HCT116 (cell line): ENCODE data around the gene HTR3A. TPM values are rescaled to one million over a fixed set of nuclear protein-coding genes. Genes with fewer than 3 reads are reported as not detected.

Experiments
- ATAC-seq: fragments of 200-7000 bp; cut with Tn5 transposase; 2 replicates; pipeline ENCODE4 v1.9.1; 2020; ENCODE audit warnings: mild to moderate bottlenecking, moderate library complexity
- BruUV-seq: library from RNA; stranded (reverse); fragments of 400-500 nt; replicated peaks from 2 replicates; lab custom pipeline; 2021; lab: Mats Ljungman, UMichigan
- CTCF ChIA-PET: fragments of 300-600 bp; sonication (Branson Sonifier 250); formaldehyde crosslinking; loops from one replicate; lab custom pipeline; 2021; ENCODE audit warnings: antibody characterized with exemption; lab: Charles Lee
- POLR2A ChIA-PET: fragments of 300-600, 350-600 bp; sonication (Branson Sonifier 250); formaldehyde crosslinking; loops from one replicate; lab custom pipeline; 2021; ENCODE audit warnings: antibody characterized with exemption; lab: Charles Lee
- RAD21 ChIA-PET, 2 experiments: fragments of 300-600 bp; sonication (Branson Sonifier 250); formaldehyde crosslinking; loops; one replicate each; lab custom pipeline; 2023; ENCODE audit warnings: low total read pairs in 2 of 2; ENCODE audit not compliant: uncharacterized antibody in 2 of 2, unreplicated experiment in 2 of 2, low non-redundant PET in 1 of 2; lab: Charles Lee
- DNase-seq: peaks from one replicate; pipeline ENCODE4 v3.0.0-alpha.2; 2010; ENCODE audit warnings: low read depth, low spot score
- H2AFZ ChIP-seq: fragments of 200-600 bp; shearing (Covaris generic), sonication (generic); 2 replicates; pipeline ENCODE4 v1.6.1; 2017; ENCODE audit warnings: low read depth, mixed run types, mixed read lengths, antibody characterized with exemption, low read length; ENCODE audit not compliant: poor library complexity, severe bottlenecking
- H3K27ac ChIP-seq: 2 replicates; pipeline ENCODE4 v1.5.1; 2012; ENCODE audit warnings: low read depth, low read length
- H3K27me3 ChIP-seq: fragments of 200-600 bp; sonication (generic); 2 replicates; pipeline ENCODE4 v1.6.1; 2016; ENCODE audit warnings: mixed run types, low read length, mixed read lengths; ENCODE audit not compliant: insufficient read depth
- H3K36me3 ChIP-seq, 2 experiments: fragments of 200-500 bp in 1 of 2; fragments of 200-600 bp in 1 of 2; sonication (Bioruptor generic) in 1 of 2; sonication (generic) in 1 of 2; 2 replicates each; pipeline versions ENCODE4 v1.5.1 to v1.6.1; 2014 to 2016; ENCODE audit warnings: low read length in 2 of 2, inconsistent platforms in 1 of 2, mixed read lengths in 1 of 2, mixed run types in 1 of 2; ENCODE audit not compliant: insufficient read depth in 2 of 2, control insufficient read depth in 1 of 2
- H3K4me1 ChIP-seq, 2 experiments: fragments of 200-600 bp in 1 of 2; sonication (generic) in 1 of 2; 2 replicates each; pipeline versions ENCODE4 v1.5.1 to v1.6.1; 2012 to 2017; ENCODE audit warnings: low read length in 2 of 2, inconsistent platforms in 1 of 2, mild to moderate bottlenecking in 1 of 2, mixed read lengths in 1 of 2, mixed run types in 1 of 2, moderate library complexity in 1 of 2; ENCODE audit not compliant: insufficient read depth in 2 of 2, control insufficient read depth in 1 of 2
- H3K4me2 ChIP-seq: fragments of 200-600 bp; sonication (generic); 2 replicates; pipeline ENCODE4 v1.6.1; 2017; ENCODE audit warnings: mixed run types, low read length, mixed read lengths
- H3K4me3 ChIP-seq, 2 experiments: fragments of 200-600 bp in 1 of 2; sonication (generic) in 1 of 2; replicated peaks in 1 of 2; 2 replicates each; pipeline ENCODE4 v1.5.1; 2011 to 2016; ENCODE audit warnings: low read length in 2 of 2, control low read depth in 1 of 2, low read depth in 1 of 2, mild to moderate bottlenecking in 1 of 2, mixed read lengths in 1 of 2, mixed run types in 1 of 2
- H3K79me2 ChIP-seq: fragments of 200-600 bp; sonication (generic); 2 replicates; pipeline ENCODE4 v1.6.1; 2017; ENCODE audit warnings: mild to moderate bottlenecking, mixed run types, low read length, moderate library complexity, mixed read lengths; ENCODE audit not compliant: insufficient read depth
- H3K9ac ChIP-seq: fragments of 200-600 bp; sonication (generic); 2 replicates; pipeline ENCODE4 v1.6.1; 2016; ENCODE audit warnings: low read length, mixed read lengths
- H3K9me2 ChIP-seq: fragments of 200-600 bp; sonication (generic), shearing (Covaris generic); 2 replicates; pipeline ENCODE4 v1.6.1; 2017; ENCODE audit warnings: mixed run types, mild to moderate bottlenecking, moderate library complexity; ENCODE audit not compliant: insufficient read depth
- H3K9me3 ChIP-seq, 2 experiments: fragments of 200-500 bp in 1 of 2; fragments of 200-600 bp in 1 of 2; sonication (Bioruptor generic) in 1 of 2; sonication (generic) in 1 of 2; 2 replicates each; pipeline ENCODE4 v1.6.1; 2014 to 2017; ENCODE audit warnings: low read length in 2 of 2, mixed read lengths in 2 of 2, inconsistent platforms in 1 of 2, low read depth in 1 of 2, mild to moderate bottlenecking in 1 of 2, mixed run types in 1 of 2, moderate library complexity in 1 of 2; ENCODE audit not compliant: control insufficient read depth in 1 of 2, insufficient read depth in 1 of 2
- H4K20me1 ChIP-seq: fragments of 200-600 bp; sonication (generic), shearing (Covaris generic); 2 replicates; pipeline ENCODE4 v1.6.1; 2017; ENCODE audit warnings: mixed run types, mild to moderate bottlenecking, moderate library complexity; ENCODE audit not compliant: insufficient read depth
- CEBPB ChIP-seq: IDR thresholded peaks from 2 replicates; pipeline ENCODE4 v1.6.1; 2012; ENCODE audit warnings: low read depth
- ELF1 ChIP-seq: IDR thresholded peaks from 2 replicates; pipeline ENCODE4 v1.6.1; 2012; ENCODE audit warnings: low read depth, borderline replicate concordance
- RAD21 ChIP-seq: IDR thresholded peaks from 2 replicates; pipeline ENCODE4 v1.6.1; 2012; ENCODE audit warnings: low read depth, mild to moderate bottlenecking
- SIN3A ChIP-seq: IDR thresholded peaks from 2 replicates; pipeline ENCODE4 v1.6.1; 2012; ENCODE audit warnings: low read depth
- SP1 ChIP-seq: IDR thresholded peaks from 2 replicates; pipeline ENCODE4 v1.6.1; 2012; ENCODE audit warnings: low read depth
- YY1 ChIP-seq: IDR thresholded peaks from 2 replicates; pipeline ENCODE4 v1.6.1; 2011; ENCODE audit warnings: low read length, low read depth, moderate library complexity, mild to moderate bottlenecking; ENCODE audit not compliant: insufficient replicate concordance; ENCODE audit errors: extremely low read depth
- ZFX ChIP-seq: fragments of 450-650 bp; IDR thresholded peaks from 2 replicates; pipeline ENCODE4 v1.6.1; 2017
- ZNF274 ChIP-seq: fragments of 200-500 bp; sonication (Bioruptor generic); IDR thresholded peaks from 2 replicates; pipeline ENCODE4 v1.6.1; 2014; ENCODE audit warnings: mild to moderate bottlenecking, low read depth, low read length, inconsistent platforms
- intact Hi-C: fragments of 100-400 bp; cut with micrococcal nuclease; formaldehyde crosslinking; loops from 2 replicates; pipeline ENCODE4 v1.10.0; 2022
- total RNA-seq: library from RNA; stranded (reverse); gene quantifications from one replicate; pipeline ENCODE4 v1.2.1, GENCODE V29; 2021; ENCODE audit not compliant: unreplicated experiment
- TF ChIP-seq, protein P1 (sequence below): IDR thresholded peaks from 2 replicates; pipeline ENCODE4 v1.6.1; 2012

The HTR3A gene
- total RNA-seq, 1 experiment from 2014 or later, result 0.12 TPM

DNA sequence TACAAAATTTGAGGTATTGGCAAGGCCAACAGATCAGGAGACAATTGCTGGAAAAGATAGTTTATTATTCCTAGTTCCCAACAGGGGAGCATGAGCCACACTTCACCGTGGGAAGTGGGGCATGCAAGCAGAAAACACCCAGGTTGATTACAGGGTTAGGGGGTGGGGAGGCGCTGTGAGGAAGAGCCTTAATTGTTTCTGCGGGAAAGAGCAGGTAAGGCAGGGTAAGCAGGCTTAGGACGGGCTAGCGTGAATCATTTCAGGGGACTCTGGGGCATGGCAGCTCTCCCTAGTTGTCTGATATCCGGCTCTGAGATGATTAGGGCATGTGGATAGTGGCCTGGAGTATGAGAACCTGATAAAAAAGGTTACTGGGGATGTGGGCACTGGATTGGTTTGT is 20.7 kb upstream of the HTR3A start (continued):
- TF ChIP-seq SP1, result no peak
- TF ChIP-seq, all 23 proteins: peak for 0

DNA sequence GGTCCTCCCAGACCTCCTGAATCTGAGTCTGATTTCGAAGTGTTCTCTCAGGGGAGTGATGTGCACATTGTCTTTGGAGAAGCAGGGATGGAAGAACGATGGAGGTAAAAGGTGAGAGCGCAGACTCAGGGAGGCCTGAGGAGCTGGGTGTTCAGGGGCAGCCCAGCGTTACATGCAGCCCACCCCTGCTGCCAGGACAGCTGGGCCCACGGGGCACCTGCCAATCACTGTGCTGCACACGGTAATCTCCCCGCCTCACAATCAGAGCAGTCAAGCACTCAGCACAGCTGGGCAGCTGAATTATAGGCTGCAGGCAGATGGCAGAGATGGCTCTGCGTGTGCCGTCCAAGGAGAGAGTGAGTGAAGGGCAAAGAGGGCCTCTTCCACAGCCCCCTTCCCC is 17.9 kb upstream of the HTR3A start:
- ChIA-PET POLR2A (no interaction called here), CTCF (no interaction called here), RAD21 (no interaction called here)
- ATAC-seq, result no peak
- no peak overlapping the region for H3K4me3 ChIP-seq
- no TSS peak for BruUV-seq
- no peaks in the 10 kb centered on the region for H3K36me3 ChIP-seq
- no peaks in the 10 kb centered on the region for H3K9me3 ChIP-seq
- peaks cover 0 to 4% of the 10 kb centered on the region in 2 experiments; a peak in 1 of 4 replicates for H3K4me1 ChIP-seq
- no peak for DNase-seq
- H3K4me2 ChIP-seq, result no peak overlapping the region
- H3K27ac ChIP-seq, result no peak overlapping the region
- H3K9me2 ChIP-seq, result no peaks in the 10 kb centered on the region
- no peak overlapping the region for H2AFZ ChIP-seq
- no peak overlapping the region for H3K9ac ChIP-seq
- TF ChIP-seq, protein P1, sequence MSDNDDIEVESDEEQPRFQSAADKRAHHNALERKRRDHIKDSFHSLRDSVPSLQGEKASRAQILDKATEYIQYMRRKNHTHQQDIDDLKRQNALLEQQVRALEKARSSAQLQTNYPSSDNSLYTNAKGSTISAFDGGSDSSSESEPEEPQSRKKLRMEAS, result no peak
- TF ChIP-seq SP1 (no peak), ZNF274 (no peak), YY1 (no peak), SIN3A (no peak), CEBPB (no peak), RAD21 (no peak), ELF1 (no peak), ZFX (no peak)
- peaks cover 24% of the 10 kb centered on the region for H3K27me3 ChIP-seq
- intact Hi-C loops, result no loop called here
- no peaks in the 10 kb centered on the region for H3K79me2 ChIP-seq
- no peaks in the 10 kb centered on the region for H4K20me1 ChIP-seq
